H1 (cell line): ENCODE results near the gene SLITRK1. TPM values are rescaled to one million over a fixed set of nuclear protein-coding genes. Genes with fewer than 3 reads are reported as not detected.

Source experiments
- CHD1 ChIP-seq: IDR thresholded peaks from 2 replicates; pipeline ENCODE4 v1.6.1; 2012; ENCODE audit warnings: low read depth, low read length, improper control_type of control experiment
- EP300 ChIP-seq, 2 experiments: IDR thresholded peaks; 1 replicate in 1 of 2; 2 replicates in 1 of 2; pipeline ENCODE4 v1.6.1; 2011 to 2012; ENCODE audit warnings: low read depth in 2 of 2, low read length in 2 of 2, mild to moderate bottlenecking in 2 of 2, borderline replicate concordance in 1 of 2, inconsistent platforms in 1 of 2, moderate library complexity in 1 of 2
- SP4 ChIP-seq: IDR thresholded peaks from 2 replicates; pipeline ENCODE4 v1.6.1; 2012; ENCODE audit warnings: low read length, inconsistent platforms
- ZNF274 ChIP-seq: IDR thresholded peaks from 2 replicates; pipeline ENCODE4 v1.7.0; 2012; ENCODE audit warnings: low read length, borderline replicate concordance; ENCODE audit errors: extremely low read depth
- polyA plus RNA-seq, 7 experiments: library from polyadenylated mRNA; depleted of rRNA in 3 of 7; stranded (reverse) in 5 of 7; unstranded in 2 of 7; fragments of >200 nt in 5 of 7; fragments of 200-250 nt in 2 of 7; gene quantifications; 1 replicate in 5 of 7; 2 replicates in 1 of 7; 4 replicates in 1 of 7; pipeline versions ENCODE4 v1.2.1 to v1.2.3, GENCODE V29; 2011 to 2013; ENCODE audit warnings: missing spikeins in 2 of 7, mixed read lengths in 2 of 7
- total RNA-seq: library from RNA; stranded (reverse); fragmentation: NEBNext Ultra II Directional; extraction: Animal tissue kit (Norgen Biotek cat#: 25700); gene quantifications from 2 replicates; pipeline ENCODE4 v1.2.1, GENCODE V29; 2021

SLITRK1 gene
- total and polyA plus RNA-seq, 2 of the 8 experiments (the other 6 are each of a cell fraction or from before 2014, with no cell fraction given), result 3.4 to 4.2 TPM

- no peak for TF ChIP-seq ZNF274
- TF ChIP-seq EP300 (IDR thresholded peaks at IDR 0.05; ENCODE audit: borderline replicate concordance in 1 of 2, low read depth in 2 of 2, low read length in 2 of 2), result no peak
- no peak for TF ChIP-seq SP4
- no peak for TF ChIP-seq CHD1
Measured at GRCh38 chr13:83906240-83906820, 24.1 kb upstream of the SLITRK1 start (continued).
